HepG2 (cell line): Measurements from ENCODE around the gene CISTR. TPM values are rescaled to one million over a fixed set of nuclear protein-coding genes. Genes with fewer than 3 reads are reported as not detected.

ENCODE experiments used
- ATF3 ChIP-seq: sonication (generic); formaldehyde crosslinking; IDR thresholded peaks from 2 replicates; pipeline ENCODE4 v1.4.0; 2020; ENCODE audit warnings: missing genetic modification reagents
- CC2D1A ChIP-seq: sonication (generic); formaldehyde crosslinking; IDR thresholded peaks from 2 replicates; pipeline ENCODE4 v1.8.1; 2023; ENCODE audit warnings: mild to moderate bottlenecking, missing genetic modification reagents
- EP300 ChIP-seq, 3 experiments: sonication (generic) in 1 of 3; formaldehyde crosslinking in 1 of 3; IDR thresholded peaks; 2 replicates each; pipeline versions ENCODE4 v1.5.1 to v1.6.1; 2011 to 2020; ENCODE audit warnings: low read depth in 2 of 3, low read length in 2 of 3, borderline replicate concordance in 1 of 3, improper control_type of control experiment in 1 of 3, mild to moderate bottlenecking in 1 of 3, missing genetic modification reagents in 1 of 3, moderate library complexity in 1 of 3
- FOSL2 ChIP-seq: sonication (generic); formaldehyde crosslinking; IDR thresholded peaks from 2 replicates; pipeline ENCODE4 v1.4.0; 2020; ENCODE audit warnings: missing genetic modification reagents
- FOXA3 ChIP-seq: IDR thresholded peaks from 2 replicates; pipeline ENCODE4 v1.6.1; 2016; ENCODE audit warnings: missing genetic modification reagents, missing compliant biosample characterization
- FOXJ3 ChIP-seq: sonication (generic); formaldehyde crosslinking; IDR thresholded peaks from 2 replicates; pipeline ENCODE4 v1.4.0; 2020; ENCODE audit warnings: missing genetic modification reagents, mild to moderate bottlenecking, borderline replicate concordance
- GATAD2A ChIP-seq: IDR thresholded peaks from 2 replicates; pipeline ENCODE4 v1.6.1; 2016
- MAFG ChIP-seq: sonication (generic); formaldehyde crosslinking; IDR thresholded peaks from 2 replicates; pipeline ENCODE4 v1.5.1; 2020; ENCODE audit warnings: mild to moderate bottlenecking, missing genetic modification reagents
- MED1 ChIP-seq: sonication (generic); formaldehyde crosslinking; IDR thresholded peaks from 2 replicates; pipeline ENCODE4 v1.4.0; 2020; ENCODE audit warnings: missing genetic modification reagents
- NBN ChIP-seq: fragments of 450-650 bp; conservative IDR thresholded peaks from 2 replicates; pipeline ENCODE4 v1.6.1; 2017
- PATZ1 ChIP-seq: sonication (generic); formaldehyde crosslinking; IDR thresholded peaks from 2 replicates; pipeline ENCODE4 v1.4.0; 2020; ENCODE audit warnings: missing genetic modification reagents
- POLR2AphosphoS5 ChIP-seq: IDR thresholded peaks from 2 replicates; pipeline ENCODE4 v1.6.1; 2012; ENCODE audit warnings: low read depth, low read length
- PRDM10 ChIP-seq: sonication (generic); formaldehyde crosslinking; IDR thresholded peaks from 2 replicates; pipeline ENCODE4 v1.4.0; 2020; ENCODE audit warnings: low read depth, missing genetic modification reagents
- RAD51 ChIP-seq: fragments of 450-650 bp; IDR thresholded peaks from 2 replicates; pipeline ENCODE4 v1.6.1; 2016; ENCODE audit warnings: borderline replicate concordance
- SATB2 ChIP-seq: sonication (generic); formaldehyde crosslinking; IDR thresholded peaks from 2 replicates; pipeline ENCODE4 v1.5.0; 2020; ENCODE audit warnings: missing genetic modification reagents
- SOX5 ChIP-seq: IDR thresholded peaks from 2 replicates; pipeline ENCODE4 v1.6.1; 2016; ENCODE audit warnings: borderline replicate concordance
- TEF ChIP-seq: sonication (generic); formaldehyde crosslinking; IDR thresholded peaks from 2 replicates; pipeline ENCODE4 v1.5.0; 2020; ENCODE audit warnings: missing genetic modification reagents
- ZGPAT ChIP-seq: IDR thresholded peaks from 2 replicates; pipeline ENCODE4 v1.6.1; 2016; ENCODE audit warnings: mild to moderate bottlenecking
- ZNF530 ChIP-seq: sonication (generic); formaldehyde crosslinking; IDR thresholded peaks from 2 replicates; pipeline ENCODE4 v1.5.0; 2020; ENCODE audit warnings: low read depth, mild to moderate bottlenecking, missing genetic modification reagents
- ZNF709 ChIP-seq: sonication (generic); formaldehyde crosslinking; IDR thresholded peaks from 2 replicates; pipeline ENCODE4 v1.5.0; 2020; ENCODE audit warnings: mild to moderate bottlenecking, missing genetic modification reagents
- ZNF737 ChIP-seq: sonication (generic); formaldehyde crosslinking; IDR thresholded peaks from 2 replicates; pipeline ENCODE4 v1.5.0; 2020; ENCODE audit warnings: missing genetic modification reagents, mild to moderate bottlenecking, borderline replicate concordance
- ZNF816 ChIP-seq: sonication (generic); formaldehyde crosslinking; IDR thresholded peaks from 2 replicates; pipeline ENCODE4 v1.8.0; 2022; ENCODE audit warnings: missing genetic modification reagents, mild to moderate bottlenecking, borderline replicate concordance
- polyA plus RNA-seq, 8 experiments: library from polyadenylated mRNA; depleted of rRNA in 3 of 8; stranded (reverse) in 7 of 8; unstranded in 1 of 8; fragments of >200 nt; fragmentation: Illumina TruSeq in 4 of 8; extraction: Trizol in 4 of 8; gene quantifications; 2 replicates each; pipeline versions ENCODE4 v1.2.1 to v1.2.3, GENCODE V29; 2011 to 2016; ENCODE audit warnings: low read depth in 4 of 8, missing spikeins in 1 of 8, mixed read lengths in 1 of 8; ENCODE audit not compliant: insufficient read depth in 1 of 8
- total RNA-seq, 5 experiments: library from RNA; depleted of rRNA; stranded (reverse); fragments of >200 nt; fragmentation: Illumina TruSeq; extraction: Trizol; gene quantifications; 2 replicates each; pipeline ENCODE4 v1.2.3, GENCODE V29; 2016; ENCODE audit warnings: low read depth in 1 of 5

Gene CISTR
- total and polyA plus RNA-seq, 2 of the 13 experiments (the other 11 are each of a cell fraction or from before 2014, with no cell fraction given): not detected

GRCh38 chr12:53798575-53798974, 46.8 kb upstream of the CISTR start (continued):
- TF ChIP-seq EP300 (IDR thresholded peaks at IDR 0.05; ENCODE audit: low read depth in 2 of 2, low read length in 2 of 2) (peak; percentile 56 to 89; a peak in 3 of 4 replicates), EP300 (CRISPR knock-in tag; IDR thresholded peaks at IDR 0.05; ENCODE audit: borderline replicate concordance) (peak; percentile 73; the same call in 1 of the 2 replicates), SATB2 (CRISPR knock-in tag) (no peak), TEF (CRISPR knock-in tag) (no peak), FOSL2 (CRISPR knock-in tag) (peak; percentile 98), ATF3 (peak; percentile 94), ZNF709 (CRISPR knock-in tag) (no peak), ZGPAT (peak; percentile 74), ZNF530 (CRISPR knock-in tag) (no peak), MAFG (CRISPR knock-in tag) (peak; percentile 74), FOXA3 (CRISPR knock-in tag) (peak; percentile 58), PATZ1 (CRISPR knock-in tag) (peak; percentile 78), POLR2AphosphoS5 (no peak), ZNF816 (CRISPR knock-in tag) (peak; percentile 90; the same call in 1 of the 2 replicates), MED1 (CRISPR knock-in tag) (peak; percentile 49; the same call in 1 of the 2 replicates), CC2D1A (no peak), FOXJ3 (CRISPR knock-in tag) (peak; percentile 47; the same call in 1 of the 2 replicates), GATAD2A (CRISPR knock-in tag) (peak; percentile 88), RAD51 (no peak), NBN (no peak), SOX5 (CRISPR knock-in tag) (peak; percentile 98), ZNF737 (CRISPR knock-in tag) (no peak), PRDM10 (CRISPR knock-in tag) (0 out of 2 replicates have a peak, but pooled peaks have one; percentile 45)
